ENCODE measurements around the gene NTS.

Gene NTS, protein sequence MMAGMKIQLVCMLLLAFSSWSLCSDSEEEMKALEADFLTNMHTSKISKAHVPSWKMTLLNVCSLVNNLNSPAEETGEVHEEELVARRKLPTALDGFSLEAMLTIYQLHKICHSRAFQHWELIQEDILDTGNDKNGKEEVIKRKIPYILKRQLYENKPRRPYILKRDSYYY

DNA sequence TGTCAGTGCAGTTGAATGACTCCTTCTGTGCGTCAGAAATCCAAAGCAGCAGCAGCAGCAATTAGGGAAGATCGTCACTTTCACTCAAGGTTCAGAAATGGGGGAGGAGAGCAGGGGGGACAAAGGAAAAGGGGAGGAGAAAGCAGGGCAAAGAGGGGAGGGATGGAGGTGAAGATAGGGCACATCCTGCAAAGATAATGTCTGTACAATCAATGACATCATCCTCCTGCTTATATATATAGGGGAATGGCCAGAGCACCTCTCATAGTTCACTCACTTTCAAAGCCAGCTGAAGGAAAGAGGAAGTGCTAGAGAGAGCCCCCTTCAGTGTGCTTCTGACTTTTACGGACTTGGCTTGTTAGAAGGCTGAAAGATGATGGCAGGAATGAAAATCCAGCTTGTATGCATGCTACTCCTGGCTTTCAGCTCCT lies at the start of gene NTS:
NTS (plus strand) TSS at position 265 of the 431 bp plus-strand sequence; CDS start at position 374, 109 bp downstream.
- DNase-seq = no peak

DNA sequence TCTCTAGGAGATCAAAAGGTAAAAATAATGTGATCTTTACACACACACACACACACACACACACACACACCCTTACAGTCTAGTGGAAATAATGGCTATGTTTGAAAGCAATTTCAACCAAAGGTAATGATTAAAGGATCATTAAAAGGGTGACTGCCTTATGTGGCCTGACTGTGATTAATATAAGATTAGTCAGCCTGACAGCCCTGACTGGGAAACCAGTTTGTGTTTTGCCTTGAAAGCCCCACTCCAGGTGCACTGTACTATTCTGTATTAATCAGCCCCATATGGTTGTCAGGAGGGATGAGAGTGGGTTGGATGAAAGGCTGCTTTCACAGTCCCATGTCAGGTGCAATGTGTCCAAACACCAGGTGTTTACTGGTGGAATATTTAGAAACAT lies 48.3 kb upstream of the NTS start:
- DNase-seq = no peak

DNA sequence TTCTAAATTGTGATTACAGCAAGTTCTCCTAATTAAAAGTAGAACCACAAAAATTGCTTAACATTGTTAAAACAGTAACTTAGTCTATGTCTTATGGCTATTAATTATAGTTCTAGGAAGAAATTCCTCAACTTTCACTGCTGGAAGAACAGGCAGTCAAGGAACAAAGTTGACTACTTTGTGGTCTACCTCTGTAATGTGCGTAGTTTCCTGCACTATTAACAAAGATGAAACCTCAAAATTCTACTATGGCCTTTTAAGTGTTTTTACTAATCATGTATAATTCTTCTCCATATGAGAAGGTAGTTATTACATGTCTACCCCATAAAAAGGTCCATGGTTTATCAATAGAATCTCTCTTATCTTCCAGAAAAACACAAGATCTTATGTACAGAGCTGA lies 45.5 kb upstream of the NTS start:
- DNase-seq = no peak

DNA sequence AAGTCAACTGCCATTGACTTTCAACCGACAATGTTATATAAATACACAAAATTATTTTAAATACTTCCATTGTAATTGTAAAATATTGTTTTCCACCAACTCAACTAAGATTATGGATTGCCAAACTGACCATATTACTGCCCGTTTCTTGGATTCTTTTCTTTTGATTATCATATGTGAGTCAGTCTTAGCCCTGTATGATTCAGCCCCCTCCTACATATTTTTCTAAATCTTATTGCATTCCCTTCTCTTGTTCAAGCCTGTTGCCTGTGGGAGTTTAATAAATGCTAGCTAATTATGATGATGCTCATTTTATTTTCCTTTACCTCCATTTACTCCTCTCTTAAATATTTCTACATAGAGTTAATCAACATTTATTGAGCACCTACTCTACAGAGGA lies 44.7 kb upstream of the NTS start:
- peak; percentile 74 for DNase-seq

DNA sequence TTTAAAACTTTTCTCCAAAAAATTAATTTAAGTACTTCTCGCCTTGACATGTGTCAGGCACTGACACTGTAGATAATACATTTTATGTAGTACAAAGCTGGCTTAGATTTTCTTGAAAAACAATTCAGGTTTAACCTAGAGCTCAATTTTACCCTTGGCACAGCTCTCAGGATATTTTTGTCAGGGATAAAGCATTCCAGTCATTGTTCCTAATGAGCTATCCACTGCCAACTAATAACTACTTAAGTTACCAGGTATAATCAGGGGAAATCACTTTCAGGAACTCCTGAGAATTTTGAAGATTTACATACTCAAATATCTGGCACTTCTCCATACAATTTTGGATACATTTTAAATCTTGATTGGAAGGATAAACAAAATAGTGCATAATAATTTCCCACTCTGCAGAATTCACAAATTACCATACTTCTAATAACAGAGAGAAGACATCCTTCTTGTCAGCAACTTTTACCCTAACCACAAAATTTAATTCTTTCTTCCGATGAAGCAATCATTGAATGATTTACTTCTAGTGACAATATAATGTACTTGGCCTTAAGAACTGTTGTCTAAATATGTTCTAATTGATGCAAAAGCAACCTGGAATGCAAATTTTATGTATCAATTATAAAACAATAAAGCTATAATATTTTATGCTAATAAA lies 42.6 kb upstream of the NTS start:
- DNase-seq = no peak

DNA sequence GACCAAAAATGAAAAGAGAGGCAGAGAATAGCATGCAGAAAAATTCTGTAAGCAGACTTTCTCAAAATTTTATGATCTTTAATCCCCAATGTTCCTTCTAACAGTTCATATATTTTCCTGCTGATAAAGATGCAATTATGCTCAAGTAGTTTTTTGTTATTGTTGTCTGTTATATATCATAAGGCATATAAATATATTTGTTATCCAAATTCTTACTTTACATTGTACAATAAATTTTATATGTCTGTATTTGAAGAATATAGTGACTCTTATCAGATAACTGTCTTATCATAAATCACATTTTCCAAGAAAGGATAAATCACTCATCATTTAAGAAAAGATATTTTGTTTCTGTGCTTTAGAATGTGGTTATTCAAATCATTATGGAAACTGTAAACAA lies 40.5 kb upstream of the NTS start:
- no peak for DNase-seq

DNA sequence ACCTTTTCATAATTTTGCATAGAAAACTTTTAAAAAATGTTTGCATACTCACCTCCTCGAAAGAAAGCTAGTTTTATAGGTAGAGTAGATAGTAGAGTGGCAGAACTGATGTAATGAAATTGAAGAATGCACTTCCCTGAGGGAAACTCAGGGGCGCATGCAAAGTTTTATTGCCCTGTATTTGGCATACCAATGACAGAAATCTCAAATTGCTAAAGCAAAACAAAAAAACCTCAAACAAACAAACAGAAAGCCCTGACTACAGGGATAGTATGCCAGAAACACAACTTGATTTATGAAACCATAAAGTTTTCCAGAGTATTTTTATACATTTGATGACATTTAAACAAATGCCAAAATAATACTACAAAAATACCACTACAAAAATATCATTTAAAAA lies 39.7 kb upstream of the NTS start:
- no peak for DNase-seq

DNA sequence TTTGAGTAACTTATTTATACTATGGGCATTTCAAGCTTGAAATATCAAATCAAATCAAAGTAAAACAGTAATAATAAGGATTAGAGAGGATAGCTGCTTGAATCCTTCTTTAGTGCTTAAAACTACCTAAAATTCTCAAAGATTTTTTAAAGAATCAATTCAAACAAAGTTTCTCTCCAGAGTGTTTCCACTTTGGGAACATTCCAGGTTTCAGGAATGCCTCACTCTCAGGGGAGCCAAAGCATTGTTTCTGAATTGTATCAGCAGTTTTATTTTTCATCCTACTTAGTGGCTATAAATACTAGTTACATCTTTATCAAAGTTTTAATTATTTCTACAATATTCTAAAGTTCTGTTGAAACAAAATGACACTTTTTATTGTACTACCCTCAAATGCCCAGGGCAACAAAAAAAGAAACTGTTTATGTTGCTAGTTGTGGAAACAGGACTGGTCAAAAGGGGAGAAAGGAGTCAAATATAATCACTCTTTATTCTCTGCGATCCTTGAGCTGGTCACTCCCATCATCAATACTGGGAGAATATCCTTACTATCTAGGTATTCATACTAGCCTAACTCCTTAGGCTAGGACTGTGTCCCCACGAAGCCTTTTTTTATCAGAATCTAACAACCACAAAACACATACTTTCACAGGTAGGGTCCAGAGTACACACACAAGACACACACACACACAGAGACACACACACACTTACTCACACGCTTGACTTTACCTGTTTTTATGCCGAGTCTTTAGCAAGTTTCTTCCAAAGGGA lies 38.5 kb upstream of the NTS start:
- peak; percentile 47 for DNase-seq

DNA sequence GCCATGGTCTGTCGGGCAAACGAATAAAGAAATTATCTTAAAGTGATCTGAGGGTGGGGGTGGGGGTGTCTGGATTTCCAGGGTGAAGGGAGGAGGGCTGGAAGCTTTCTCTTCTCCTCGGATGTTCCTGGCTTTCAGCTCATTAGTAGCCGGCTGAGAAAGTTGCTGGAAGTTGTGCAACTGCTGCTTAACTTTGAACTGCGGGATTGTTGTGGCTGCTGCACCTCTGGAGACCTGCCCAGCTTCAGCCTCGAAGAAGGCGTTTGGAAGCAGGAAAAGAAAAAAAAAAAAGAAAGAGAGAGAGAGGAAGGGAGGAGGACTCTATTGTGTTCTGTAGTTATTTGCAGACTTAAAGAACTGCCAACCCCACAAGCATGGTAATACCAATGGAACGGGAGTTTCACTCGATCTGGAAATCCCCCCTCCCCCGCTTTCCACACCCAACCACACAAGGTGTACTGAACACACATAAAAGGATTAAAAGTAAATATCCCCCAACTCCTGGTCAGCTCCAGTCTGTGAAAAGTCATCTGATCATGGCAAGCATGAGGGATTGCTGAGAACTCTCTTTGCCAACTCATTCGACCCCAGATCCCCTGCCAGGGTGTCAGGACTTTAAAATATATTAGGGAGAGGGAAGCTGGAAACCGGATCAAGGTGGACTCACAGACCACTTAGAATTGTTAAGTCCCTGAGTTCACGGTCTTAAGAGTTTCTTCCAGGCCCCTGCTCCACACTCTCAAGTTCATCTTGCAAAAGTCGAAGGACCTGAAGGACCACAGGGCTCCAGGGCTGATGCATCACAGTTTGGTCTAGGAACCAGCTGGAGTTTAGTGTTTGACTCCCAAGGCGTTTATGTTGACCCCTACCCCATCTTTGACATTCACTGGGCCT lies 37.7 kb upstream of the NTS start, which contains the start of gene RASSF9:
RASSF9 (minus strand) TSS at position 213 of the 894 bp plus-strand sequence; CDS start at position 5, 208 bp downstream.
- peak; percentile 92 for DNase-seq

DNA sequence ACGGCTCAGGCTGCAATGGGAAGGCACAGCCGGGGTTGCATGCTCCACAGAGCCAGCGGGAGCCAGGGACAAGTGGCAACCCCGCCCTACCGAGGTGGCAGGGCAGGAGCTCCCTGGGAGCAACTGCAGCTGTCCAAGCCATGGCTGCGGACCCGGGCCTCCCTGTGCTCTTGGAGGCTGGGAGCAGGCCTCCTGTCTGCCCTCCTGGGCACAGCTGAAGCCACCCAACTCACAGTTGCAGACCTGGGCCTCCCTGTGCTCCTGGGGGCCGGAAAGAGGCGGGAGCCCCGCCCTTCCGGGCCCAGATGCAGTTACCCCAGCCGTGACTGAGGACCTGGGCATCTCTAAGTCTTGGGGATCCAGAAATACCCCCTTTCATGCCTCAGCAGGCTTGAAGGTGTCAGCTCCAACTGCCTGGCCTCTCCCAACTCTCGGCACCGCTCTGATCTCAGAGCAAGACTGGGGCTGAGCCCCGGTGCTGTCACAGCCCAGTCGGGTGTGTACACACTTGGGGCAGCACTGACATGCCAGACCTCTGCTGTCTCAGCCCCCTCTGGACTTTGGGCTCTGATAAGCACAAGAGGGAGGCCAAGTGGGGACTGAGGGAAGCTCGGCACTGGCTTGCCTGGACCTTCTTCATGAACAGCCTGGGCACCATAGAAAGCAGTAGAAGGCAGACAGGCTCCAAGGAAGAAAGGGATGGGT lies 30.3 kb upstream of the NTS start:
- no peak for DNase-seq

DNA sequence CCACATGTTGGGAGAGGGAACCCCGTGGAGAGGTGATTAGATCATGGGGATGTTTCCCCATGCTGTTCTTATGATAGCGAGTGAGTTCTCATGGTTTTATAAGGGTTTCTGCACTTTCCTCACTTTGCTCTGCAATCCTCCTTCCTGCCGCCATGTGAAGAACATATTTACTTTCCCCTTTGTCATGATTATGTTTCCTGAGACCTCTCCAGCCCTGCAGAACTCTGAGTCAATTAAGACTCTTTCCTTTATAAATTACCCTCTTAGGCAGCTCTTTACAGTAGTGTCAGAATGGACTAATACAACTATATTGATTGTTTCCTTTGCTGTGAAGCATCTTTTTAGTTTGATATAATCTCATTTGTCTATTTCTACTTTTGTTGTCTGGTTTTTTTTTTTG lies 24.8 kb upstream of the NTS start:
- DNase-seq = no peak

DNA sequence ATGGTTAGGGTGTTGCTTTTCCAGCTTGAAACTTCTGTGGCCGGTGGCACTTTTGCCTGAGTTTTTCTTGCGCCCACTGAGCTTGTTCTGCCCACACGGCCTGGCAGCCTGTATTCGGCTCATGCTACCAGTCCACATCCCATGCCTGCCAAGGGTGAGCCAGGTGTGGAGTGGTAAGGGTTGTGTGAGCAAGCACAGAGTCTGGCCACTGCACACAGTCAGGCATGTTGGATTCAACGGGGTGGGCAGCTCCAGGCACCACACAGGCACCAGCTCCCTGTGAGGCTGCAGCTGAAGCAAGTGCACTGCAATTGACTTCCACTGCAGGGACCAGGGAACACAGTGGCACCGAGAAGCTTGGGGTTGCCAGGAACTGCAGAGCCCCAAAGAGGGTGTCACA lies 18.8 kb upstream of the NTS start:
- no peak for DNase-seq

DNA sequence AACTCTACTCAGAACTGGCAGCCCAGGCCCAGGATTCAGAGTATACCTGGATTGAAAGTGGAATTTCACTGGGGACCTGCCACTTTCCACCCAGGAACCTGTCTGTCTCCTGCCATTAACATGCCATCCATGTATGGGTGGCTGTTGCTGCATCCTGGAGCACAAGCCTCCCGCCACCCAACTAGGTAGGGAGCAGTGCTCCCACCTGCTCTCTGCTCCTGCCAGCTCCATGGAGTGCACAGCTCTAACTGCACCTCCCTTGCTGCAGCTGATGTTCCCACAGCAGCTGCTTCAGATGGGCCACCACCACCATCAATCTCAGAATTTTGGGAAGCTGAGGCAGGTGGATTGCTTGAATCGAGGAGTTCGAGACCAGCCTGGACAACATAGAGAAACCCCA lies 17.1 kb upstream of the NTS start:
- no peak for DNase-seq

DNA sequence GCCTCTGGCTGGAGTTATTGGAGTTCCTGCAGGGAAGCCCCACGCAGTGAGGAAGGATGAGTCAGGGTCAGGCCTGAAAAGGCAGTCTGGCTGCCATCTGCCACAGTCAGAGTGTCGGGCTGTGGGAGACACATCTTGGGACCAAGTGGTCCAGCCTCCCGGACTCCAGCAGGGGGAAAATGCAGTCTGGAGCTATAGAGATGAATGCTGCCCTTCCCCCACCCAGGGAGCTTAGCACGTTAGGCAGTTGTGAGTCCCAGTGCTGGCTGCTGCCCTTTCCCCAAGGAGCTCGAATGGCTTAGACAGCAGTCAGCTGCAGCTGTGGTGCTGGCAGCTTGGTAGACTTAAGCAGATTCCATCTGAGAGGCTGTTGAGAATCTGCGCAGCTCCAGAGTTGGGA lies 8.2 kb upstream of the NTS start:
- no peak for DNase-seq

DNA sequence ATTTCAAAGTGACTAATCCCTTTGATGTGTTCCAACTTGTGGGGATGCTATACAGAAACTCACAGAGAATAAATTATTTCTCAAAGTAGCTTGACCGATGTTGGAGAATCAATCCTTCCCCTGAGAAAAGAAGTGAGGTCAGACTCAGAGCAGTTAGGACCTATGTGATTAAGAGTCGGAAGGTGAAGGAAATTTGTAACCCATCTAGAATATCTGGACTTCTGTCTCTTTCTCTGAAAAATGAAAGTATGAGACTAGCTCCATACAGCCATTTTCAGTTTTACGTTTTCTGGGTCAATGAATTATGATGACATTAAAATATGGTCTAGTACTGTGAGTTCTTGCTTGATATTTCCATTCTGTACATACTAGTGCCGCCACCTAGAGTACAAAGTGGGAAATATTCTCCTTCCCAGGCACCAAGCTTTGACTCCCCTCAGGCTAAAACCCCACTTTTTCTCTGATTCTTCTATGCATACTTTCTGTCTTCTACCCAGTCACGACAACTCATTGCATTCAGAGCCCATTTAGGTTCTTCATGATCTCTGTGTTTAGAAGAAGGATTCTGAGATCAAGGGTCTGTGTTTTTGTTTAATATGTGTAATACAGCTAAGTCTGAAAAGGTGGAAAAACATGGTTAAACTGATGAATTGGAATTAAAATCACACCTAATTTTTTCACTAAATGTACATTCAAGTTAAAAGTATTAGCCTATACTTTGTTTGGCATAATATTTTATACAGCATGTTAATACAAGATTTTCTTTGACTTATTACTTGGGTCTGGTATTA lies 6.9 kb upstream of the NTS start:
- DNase-seq = peak; percentile 48

DNA sequence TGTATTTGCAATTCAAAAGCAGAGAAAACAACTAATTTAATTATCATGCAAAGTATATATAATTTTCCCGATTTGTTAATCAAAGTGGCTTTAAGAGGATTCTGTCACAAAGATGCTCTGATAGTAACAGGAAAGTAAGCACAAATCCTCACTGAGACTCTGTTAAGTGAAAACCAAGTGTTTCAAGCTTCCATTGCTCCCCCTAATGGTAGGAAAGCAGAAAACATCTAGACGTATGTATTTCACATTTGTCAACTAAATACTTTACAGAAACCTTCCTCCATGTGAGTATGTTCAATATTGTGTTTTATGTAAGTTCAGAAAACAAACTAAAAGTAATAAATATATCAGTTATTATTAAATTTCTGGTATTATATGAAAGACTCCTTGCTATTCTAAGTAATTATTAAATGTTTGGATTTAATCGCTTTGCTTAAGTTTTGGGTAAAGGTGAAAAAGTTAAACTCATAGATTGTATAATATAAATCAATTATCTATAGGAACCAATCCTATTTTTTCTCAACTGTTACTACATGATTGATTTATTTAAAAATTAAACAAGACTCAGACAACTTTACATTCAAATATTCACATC lies 1.5 kb upstream of the NTS start:
- DNase-seq = peak; percentile 33

DNA sequence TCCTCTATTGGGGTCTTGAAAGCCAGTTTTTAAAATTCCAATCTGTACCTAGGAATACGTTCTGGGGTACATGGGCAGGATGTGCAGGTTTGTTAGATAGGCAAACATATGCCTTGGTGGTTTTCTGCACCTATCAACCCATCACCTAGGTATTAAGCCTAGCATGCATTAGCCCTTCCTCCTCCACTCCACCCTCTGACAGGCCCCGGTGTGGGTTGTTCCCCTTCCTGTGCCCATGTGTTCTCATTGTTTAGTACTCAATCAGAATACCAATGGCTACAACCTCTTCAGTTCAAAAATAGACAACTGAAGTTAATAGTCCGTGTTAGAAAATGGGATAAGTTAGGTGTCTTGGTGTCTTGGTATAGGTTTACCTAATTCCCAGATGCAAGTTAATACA lies 3.4 kb downstream of the NTS start:
- no peak for DNase-seq

DNA sequence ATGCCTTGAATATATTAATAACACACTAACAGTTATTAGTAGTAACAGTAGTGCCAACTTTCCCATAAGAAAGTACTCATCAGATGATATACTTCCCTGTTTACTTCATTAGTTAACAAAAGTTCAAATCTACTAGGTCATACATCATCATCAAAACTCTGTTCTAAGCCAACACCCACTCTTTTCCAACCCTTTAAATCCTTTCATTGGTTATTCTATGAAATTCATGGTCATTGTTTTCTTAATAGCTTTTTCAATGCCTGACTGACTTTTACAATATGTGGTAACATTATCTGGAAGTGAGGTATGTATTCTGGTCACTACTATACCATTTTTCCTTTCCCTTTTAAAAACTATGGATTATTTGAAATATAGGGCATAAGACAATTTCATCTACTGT lies 9.7 kb downstream of the NTS start:
- DNase-seq = no peak

DNA sequence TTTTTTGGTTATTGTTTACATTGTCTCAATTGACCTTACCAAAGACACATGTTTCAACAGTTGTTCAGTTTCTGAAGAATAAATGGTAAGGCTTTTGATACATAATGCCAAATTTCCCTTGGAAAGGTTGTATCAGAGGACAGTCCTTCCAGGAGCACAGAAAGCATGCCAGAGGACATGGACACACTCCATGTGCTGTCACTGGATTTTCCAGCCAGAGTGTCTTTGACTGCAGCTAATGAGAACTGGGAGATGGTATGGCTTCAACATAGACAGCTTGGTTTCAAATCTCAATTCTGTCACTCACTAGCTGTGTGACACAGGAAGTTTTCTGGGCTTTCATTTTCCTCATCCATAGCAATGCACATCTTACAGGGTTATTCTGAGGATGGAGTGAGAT lies 20.6 kb downstream of the NTS start:
- no peak for DNase-seq

DNA sequence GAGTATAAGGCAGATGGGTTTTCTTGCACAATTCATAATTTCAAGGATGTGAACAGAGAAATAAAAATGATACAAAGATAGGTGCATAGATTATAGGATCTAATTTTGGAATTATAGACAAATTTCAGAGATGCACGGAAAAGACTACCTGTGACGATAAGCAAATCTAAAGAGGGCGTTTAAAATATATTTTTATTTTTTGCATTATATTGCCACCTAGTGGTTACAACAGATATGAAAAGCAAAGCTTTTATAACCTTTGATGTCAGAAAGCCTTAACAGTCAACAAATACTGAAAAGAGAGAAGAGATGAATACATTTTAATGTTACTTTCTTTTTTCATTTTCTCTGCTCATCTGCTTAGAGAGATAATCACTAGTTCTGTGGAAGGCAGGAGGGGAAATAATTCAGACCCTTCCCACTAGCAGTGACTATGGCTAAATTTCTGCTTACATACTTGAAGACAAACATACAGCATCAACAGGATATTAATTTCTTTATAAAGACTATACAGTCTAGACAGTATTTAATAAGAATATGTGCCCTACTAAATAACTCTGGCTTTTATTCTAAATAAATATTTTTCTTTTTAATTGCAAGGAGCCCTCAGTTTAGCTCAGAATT lies 46.3 kb downstream of the NTS start:
- no peak for DNase-seq
